Stimulated activated CD8-positive, alpha-beta memory T cell treated with anti-CD3 and anti-CD28 coated beads, Interleukin-4, amount 100 ng/mL, for 24 hours (primary cell): ENCODE measurements around the gene L1CAM.

Experiments
- DNase-seq: peaks from one replicate; pipeline ENCODE4 v3.0.0-alpha.2; 2020; ENCODE audit warnings: low read depth

L1CAM gene

GRCh38 chrX:153902385-153902784 lies 16.4 kb upstream of the L1CAM start:
- no peak for DNase-seq

- no peak for DNase-seq
These were observed 15.8 kb upstream of the L1CAM start for GRCh38 chrX:153901753-153902140.

- no peak for DNase-seq
These were observed 15.1 kb upstream of the L1CAM start for GRCh38 chrX:153900831-153901752.

GRCh38 chrX:153897899-153898298 lies 11.9 kb upstream of the L1CAM start:
- no peak for DNase-seq

GRCh38 chrX:153889123-153889522 lies 3.1 kb upstream of the L1CAM start:
- no peak for DNase-seq

GRCh38 chrX:153888344-153888743 lies 2.4 kb upstream of the L1CAM start:
- no peak for DNase-seq

GRCh38 chrX:153887385-153887784 lies 1.4 kb upstream of the L1CAM start:
- DNase-seq = no peak

- DNase-seq = no peak
These were observed 942 bp upstream of the L1CAM start for GRCh38 chrX:153886915-153887314.

- no peak for DNase-seq
These were observed 675 bp downstream of the L1CAM start for GRCh38 chrX:153885208-153885787.

GRCh38 chrX:153884590-153884989 lies 1.4 kb downstream of the L1CAM start:
- DNase-seq = no peak

- no peak for DNase-seq
These were observed 1.8 kb downstream of the L1CAM start for GRCh38 chrX:153884136-153884535.

GRCh38 chrX:153883163-153883843 lies 2.7 kb downstream of the L1CAM start:
- DNase-seq = no peak

GRCh38 chrX:153882557-153882956 lies 3.4 kb downstream of the L1CAM start:
- DNase-seq = no peak

- no peak for DNase-seq
These were observed 3.9 kb downstream of the L1CAM start for GRCh38 chrX:153882086-153882498.

GRCh38 chrX:153881281-153881680 lies 4.7 kb downstream of the L1CAM start:
- no peak for DNase-seq

GRCh38 chrX:153880440-153880815 lies 5.5 kb downstream of the L1CAM start:
- no peak for DNase-seq

GRCh38 chrX:153879741-153880439 lies 6.1 kb downstream of the L1CAM start:
- DNase-seq = no peak

GRCh38 chrX:153878969-153879653 lies 6.9 kb downstream of the L1CAM start:
- no peak for DNase-seq

- no peak for DNase-seq
These were observed 7.6 kb downstream of the L1CAM start for GRCh38 chrX:153878345-153878744.

GRCh38 chrX:153877571-153878261 lies 8.3 kb downstream of the L1CAM start:
- no peak for DNase-seq

- DNase-seq = no peak
These were observed 9.9 kb downstream of the L1CAM start for GRCh38 chrX:153876112-153876491.
